NCI-H1092 (cell line): ENCODE measurements around the gene TNS1.

Source experiments
- DNase-seq: peaks from one replicate; lab custom pipeline; 2025; lab: John Stamatoyannopoulos, UW

The TNS1 gene

GRCh38 chr2:217942731-217943335, 60.0 kb downstream of the TNS1 start:
- no peak for DNase-seq

GRCh38 chr2:217941886-217942728, 60.7 kb downstream of the TNS1 start:
- no peak for DNase-seq

- no peak for DNase-seq
These were observed 61.5 kb downstream of the TNS1 start for GRCh38 chr2:217941339-217941738.

GRCh38 chr2:217940261-217941220, 62.3 kb downstream of the TNS1 start:
- no peak for DNase-seq

GRCh38 chr2:217939629-217940245, 63.1 kb downstream of the TNS1 start:
- no peak for DNase-seq

GRCh38 chr2:217939220-217939619, 63.6 kb downstream of the TNS1 start:
- no peak for DNase-seq

GRCh38 chr2:217938036-217938435, 64.8 kb downstream of the TNS1 start:
- no peak for DNase-seq

GRCh38 chr2:217937446-217937845, 65.3 kb downstream of the TNS1 start:
- DNase-seq, result no peak

- no peak for DNase-seq
These were observed 65.8 kb downstream of the TNS1 start for GRCh38 chr2:217936952-217937351.

GRCh38 chr2:217935901-217936684, 66.7 kb downstream of the TNS1 start:
- DNase-seq, result no peak

- no peak for DNase-seq
These were observed 67.4 kb downstream of the TNS1 start for GRCh38 chr2:217935235-217935879.

- no peak for DNase-seq
These were observed 68.3 kb downstream of the TNS1 start for GRCh38 chr2:217934321-217935131.

- no peak for DNase-seq
These were observed 69.2 kb downstream of the TNS1 start for GRCh38 chr2:217933617-217933993.

GRCh38 chr2:217932803-217933616, 69.8 kb downstream of the TNS1 start:
- DNase-seq, result no peak

GRCh38 chr2:217931846-217932560, 70.8 kb downstream of the TNS1 start:
- DNase-seq, result no peak

- no peak for DNase-seq
These were observed 71.8 kb downstream of the TNS1 start for GRCh38 chr2:217930761-217931563.
